A549 (cell line): Measurements from ENCODE around the gene TBX21. TPM values are rescaled to one million over a fixed set of nuclear protein-coding genes. Genes with fewer than 3 reads are reported as not detected.

Experiments used
- ATAC-seq, 2 experiments: fragments of 200-7000 bp in 1 of 2; fragments of >200 bp in 1 of 2; cut with Nextera tagmentation in 1 of 2; cut with Tn5 transposase in 1 of 2; 3 replicates each; pipeline versions ENCODE4 v1.8.0 to v1.9.1; 2018 to 2020; ENCODE audit warnings: mild to moderate bottlenecking in 1 of 2, moderate library complexity in 1 of 2
- CTCF ChIA-PET: fragments of 300-600 bp; sonication (Branson Sonifier 250); formaldehyde crosslinking; extraction: SDS; loops from one replicate; lab custom pipeline; 2021; ENCODE audit warnings: antibody characterized with exemption, inconsistent platforms; lab: Yijun Ruan, JAX
- POLR2A ChIA-PET: fragments of 350-600 bp; formaldehyde crosslinking; extraction: SDS; loops from one replicate; lab custom pipeline; 2021; ENCODE audit warnings: antibody characterized with exemption, inconsistent platforms; lab: Yijun Ruan, JAX
- DNase-seq, 2 experiments: peaks; one replicate each; pipeline versions ENCODE4 v3.0.0 to v3.0.0-alpha.2; 2011 to 2016; ENCODE audit warnings: low read depth in 1 of 2, low spot score in 1 of 2
- FAIRE-seq: peaks from 2 replicates; lab custom pipeline; 2011; peaks lifted over from hg19 to GRCh38; lab: Jason Lieb, UNC
- H3K27ac ChIP-seq, 2 experiments: fragments of >200 bp; sonication (Bioruptor Twin); formaldehyde crosslinking; 3 replicates each; pipeline ENCODE4 v1.5.1; 2016 to 2017
- H3K4me1 ChIP-seq: fragments of >200 bp; sonication (Bioruptor Twin); formaldehyde crosslinking; 3 replicates; pipeline ENCODE4 v1.6.1; 2016
- H3K4me2 ChIP-seq: fragments of >200 bp; sonication (Bioruptor Twin); formaldehyde crosslinking; 3 replicates; pipeline ENCODE4 v1.6.1; 2016
- H3K4me3 ChIP-seq: fragments of >200 bp; sonication (Bioruptor Twin); formaldehyde crosslinking; 3 replicates; pipeline ENCODE4 v1.5.1; 2016
- H3K9me3 ChIP-seq: fragments of >200 bp; sonication (Bioruptor Twin); formaldehyde crosslinking; 3 replicates; pipeline ENCODE4 v1.6.1; 2016
- BHLHE40 ChIP-seq: IDR thresholded peaks from 2 replicates; pipeline ENCODE4 v1.6.1; 2012; ENCODE audit warnings: low read depth, low read length, inconsistent platforms
- CHD4 ChIP-seq: fragments of 200-600 bp; sonication (generic); IDR thresholded peaks from 2 replicates; pipeline ENCODE4 v1.6.1; 2016; ENCODE audit warnings: antibody characterized with exemption, mild to moderate bottlenecking, borderline replicate concordance
- EHMT2 ChIP-seq: fragments of 200-600 bp; sonication (generic); IDR thresholded peaks from 2 replicates; pipeline ENCODE4 v1.6.1; 2016; ENCODE audit warnings: antibody characterized with exemption, low read depth, mild to moderate bottlenecking, moderate library complexity
- GATA3 ChIP-seq: IDR thresholded peaks from 2 replicates; pipeline ENCODE4 v1.6.1; 2012; ENCODE audit warnings: borderline replicate concordance
- HEYL ChIP-seq: fragments of 250-450 bp; sonication (Bioruptor Pico); IDR thresholded peaks from 2 replicates; pipeline ENCODE4 v1.8.0; 2021; ENCODE audit warnings: mild to moderate bottlenecking, moderate library complexity
- HOXA7 ChIP-seq: fragments of 250-450 bp; sonication (Bioruptor Pico); IDR thresholded peaks from 2 replicates; pipeline ENCODE4 v1.5.0; 2020; ENCODE audit warnings: mild to moderate bottlenecking, moderate library complexity
- JUN ChIP-seq, 2 experiments: fragments of >200 bp; sonication (Bioruptor Twin); formaldehyde crosslinking; IDR thresholded peaks; 2 replicates in 1 of 2; 3 replicates in 1 of 2; pipeline ENCODE4 v1.6.1; 2016 to 2017
- KDM1A ChIP-seq: fragments of 200-600 bp; sonication (generic); IDR thresholded peaks from 2 replicates; pipeline ENCODE4 v1.6.1; 2016; ENCODE audit warnings: low read depth, mild to moderate bottlenecking
- KDM5A ChIP-seq: fragments of 200-600 bp; sonication (generic); IDR thresholded peaks from 2 replicates; pipeline ENCODE4 v1.6.1; 2016; ENCODE audit warnings: antibody characterized with exemption, mild to moderate bottlenecking
- NR3C1 ChIP-seq: fragments of >200 bp; sonication (Bioruptor Twin); formaldehyde crosslinking; IDR thresholded peaks from 3 replicates; pipeline ENCODE4 v1.6.1; 2017
- RCOR1 ChIP-seq: fragments of 150-350 bp; IDR thresholded peaks from 2 replicates; pipeline ENCODE4 v1.6.1; 2014; ENCODE audit warnings: antibody characterized with exemption, low read length, low read depth
- RNF2 ChIP-seq: fragments of 200-600 bp; sonication (generic); IDR thresholded peaks from 2 replicates; pipeline ENCODE4 v1.6.1; 2016; ENCODE audit warnings: low read depth, mild to moderate bottlenecking, antibody characterized with exemption, moderate library complexity, borderline replicate concordance
- SMC3 ChIP-seq: fragments of >200 bp; sonication (Bioruptor Twin); formaldehyde crosslinking; IDR thresholded peaks from 3 replicates; pipeline ENCODE4 v1.6.1; 2018; ENCODE audit warnings: inconsistent platforms
- TFCP2L1 ChIP-seq: fragments of 250-450 bp; sonication (Bioruptor Pico); IDR thresholded peaks from 2 replicates; pipeline ENCODE4 v1.5.0; 2021; ENCODE audit warnings: mild to moderate bottlenecking
- TP53 ChIP-seq: fragments of 250-450 bp; sonication (Bioruptor Pico); IDR thresholded peaks from 2 replicates; pipeline ENCODE4 v1.5.0; 2021; ENCODE audit warnings: mild to moderate bottlenecking, moderate library complexity
- ZNF302 ChIP-seq: fragments of 250-450 bp; sonication (Bioruptor Pico); IDR thresholded peaks from 2 replicates; pipeline ENCODE4 v1.9.0; 2021; ENCODE audit warnings: inconsistent platforms, mild to moderate bottlenecking, moderate library complexity
- WGBS: methylation state at CpG from one replicate; pipeline ENCODE4 v1.1.6; 2017; ENCODE audit errors: missing lambda C conversion rate; 5-methylcytosine and 5-hydroxymethylcytosine counted together
- polyA plus RNA-seq, 4 experiments: library from polyadenylated mRNA; depleted of rRNA in 3 of 4; stranded (reverse); fragments of >200 nt; fragmentation: RNase III in 1 of 4; extraction: RNeasy Plus Mini Kit Qiagen cat#74134 plus additional on column Dnase treatment in 1 of 4; gene quantifications; 2 replicates in 3 of 4; 3 replicates in 1 of 4; pipeline ENCODE4 v1.2.3, GENCODE V29; 2011 to 2017
- TF ChIP-seq, protein P1 (sequence below): IDR thresholded peaks from 2 replicates; pipeline ENCODE4 v1.6.1; 2012
- TF ChIP-seq, protein P2 (sequence below): fragments of >200 bp; sonication (Bioruptor Twin); formaldehyde crosslinking; IDR thresholded peaks from 3 replicates; pipeline ENCODE4 v1.5.1; 2016

Gene TBX21
- polyA plus RNA-seq, 2 of the 4 experiments (the other 2 are of a cell fraction): not detected

DNA sequence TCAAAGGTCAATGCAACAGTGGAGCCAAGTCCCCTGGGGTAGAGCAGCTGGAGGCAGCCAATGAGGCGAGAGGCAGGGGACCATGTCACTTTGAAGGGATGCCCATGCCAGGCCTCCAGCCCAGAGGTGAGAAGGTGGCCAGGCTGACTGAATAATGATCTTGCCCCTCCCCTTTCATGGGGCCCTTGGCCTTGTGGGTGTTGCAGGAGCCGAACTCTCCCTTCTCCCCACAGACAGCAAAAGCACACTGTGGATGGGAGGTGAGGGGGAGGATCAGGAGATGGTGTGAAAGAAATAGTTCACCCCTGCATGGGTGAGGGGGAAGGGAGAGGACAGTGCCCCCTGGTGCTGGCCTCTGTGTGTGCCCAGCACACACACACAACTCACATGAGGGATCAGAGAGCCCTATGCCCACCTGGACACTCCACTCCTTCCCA, 15.8 kb upstream of the TBX21 start:
- WGBS: 46% methylated on average over 2 of the region's 2 CpGs
- DNase-seq (no peak), FAIRE-seq (no peak), ATAC-seq (peak; percentile 7 to 49; a peak in 3 of 6 replicates)
- POLR2A ChIA-PET: no interaction called here
- CTCF ChIA-PET: interaction anchor here (1.0 to 2.9 kb wide), 5 partner anchors 13 to 85 kb away, joined by 3 to 31 read pairs (median 4); no protein-coding TSS in a partner anchor
- Histone ChIP-seq H3K4me2 (no peak overlapping the region), H3K4me3 (no peak overlapping the region), H3K9me3 (no peaks in the 10 kb centered on the region), H3K27ac (no peak overlapping the region), H3K4me1 (peaks cover 13% of the 10 kb centered on the region)
- TF ChIP-seq NR3C1 (no peak), BHLHE40 (no peak), SMC3 (0 out of 3 replicates have a peak, but pooled peaks have one; percentile 11)
- TF ChIP-seq, protein P1, sequence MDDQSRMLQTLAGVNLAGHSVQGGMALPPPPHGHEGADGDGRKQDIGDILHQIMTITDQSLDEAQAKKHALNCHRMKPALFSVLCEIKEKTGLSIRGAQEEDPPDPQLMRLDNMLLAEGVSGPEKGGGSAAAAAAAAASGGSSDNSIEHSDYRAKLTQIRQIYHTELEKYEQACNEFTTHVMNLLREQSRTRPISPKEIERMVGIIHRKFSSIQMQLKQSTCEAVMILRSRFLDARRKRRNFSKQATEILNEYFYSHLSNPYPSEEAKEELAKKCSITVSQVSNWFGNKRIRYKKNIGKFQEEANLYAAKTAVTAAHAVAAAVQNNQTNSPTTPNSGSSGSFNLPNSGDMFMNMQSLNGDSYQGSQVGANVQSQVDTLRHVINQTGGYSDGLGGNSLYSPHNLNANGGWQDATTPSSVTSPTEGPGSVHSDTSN: no peak
- TF ChIP-seq, protein P2, sequence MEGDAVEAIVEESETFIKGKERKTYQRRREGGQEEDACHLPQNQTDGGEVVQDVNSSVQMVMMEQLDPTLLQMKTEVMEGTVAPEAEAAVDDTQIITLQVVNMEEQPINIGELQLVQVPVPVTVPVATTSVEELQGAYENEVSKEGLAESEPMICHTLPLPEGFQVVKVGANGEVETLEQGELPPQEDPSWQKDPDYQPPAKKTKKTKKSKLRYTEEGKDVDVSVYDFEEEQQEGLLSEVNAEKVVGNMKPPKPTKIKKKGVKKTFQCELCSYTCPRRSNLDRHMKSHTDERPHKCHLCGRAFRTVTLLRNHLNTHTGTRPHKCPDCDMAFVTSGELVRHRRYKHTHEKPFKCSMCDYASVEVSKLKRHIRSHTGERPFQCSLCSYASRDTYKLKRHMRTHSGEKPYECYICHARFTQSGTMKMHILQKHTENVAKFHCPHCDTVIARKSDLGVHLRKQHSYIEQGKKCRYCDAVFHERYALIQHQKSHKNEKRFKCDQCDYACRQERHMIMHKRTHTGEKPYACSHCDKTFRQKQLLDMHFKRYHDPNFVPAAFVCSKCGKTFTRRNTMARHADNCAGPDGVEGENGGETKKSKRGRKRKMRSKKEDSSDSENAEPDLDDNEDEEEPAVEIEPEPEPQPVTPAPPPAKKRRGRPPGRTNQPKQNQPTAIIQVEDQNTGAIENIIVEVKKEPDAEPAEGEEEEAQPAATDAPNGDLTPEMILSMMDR: peak; percentile 27; the same call in 1 of the 3 replicates

DNA sequence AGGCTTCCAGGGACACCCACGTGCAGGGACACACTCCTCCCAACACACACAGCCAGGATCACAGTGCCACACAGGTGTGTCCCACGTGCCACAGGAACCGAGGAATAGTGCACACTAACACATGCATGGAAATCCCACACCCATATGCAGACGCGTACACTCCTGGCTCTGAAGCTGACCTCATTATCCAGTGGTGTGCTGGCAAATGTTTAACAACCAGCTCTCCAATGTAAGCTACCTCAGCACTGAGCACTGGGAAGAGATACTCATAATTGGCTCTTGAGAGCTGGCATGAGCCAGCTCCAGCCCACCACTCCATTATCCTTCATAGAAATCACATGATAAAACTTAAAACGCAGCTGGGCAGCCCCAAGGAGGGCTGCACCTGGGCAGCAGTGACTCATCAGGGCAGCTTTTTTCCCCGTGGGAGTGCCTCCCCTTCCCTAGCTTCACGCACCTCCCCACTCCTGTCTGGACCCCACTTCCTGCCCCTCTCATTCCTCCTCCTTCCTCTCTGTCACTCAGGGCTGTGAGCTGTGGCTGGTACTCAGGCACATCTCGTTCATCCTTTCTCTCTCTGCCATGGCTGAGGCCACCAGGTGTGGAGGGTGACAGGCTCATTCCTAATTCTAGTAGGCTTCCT, 14.9 kb upstream of the TBX21 start:
- peaks cover 13% of the 10 kb centered on the region for H3K4me1 ChIP-seq
- no peaks in the 10 kb centered on the region for H3K9me3 ChIP-seq
- ATAC-seq: peak in 1 of 2 experiments; percentile 20; a peak in 3 of 6 replicates
- H3K4me3 ChIP-seq: no peak overlapping the region
- H3K4me2 ChIP-seq: no peak overlapping the region
- TF ChIP-seq, protein P2: no peak
- TF ChIP-seq HEYL: no peak
- no peak for TF ChIP-seq RNF2
- TF ChIP-seq JUN (IDR thresholded peaks at IDR 0.05): no peak
- TF ChIP-seq TP53 (CRISPR knock-in tag): no peak
- TF ChIP-seq KDM1A: no peak
- TF ChIP-seq EHMT2: no peak
- no peak for TF ChIP-seq RCOR1
- TF ChIP-seq KDM5A: no peak
- TF ChIP-seq CHD4: no peak
- TF ChIP-seq GATA3: no peak
- TF ChIP-seq TFCP2L1 (CRISPR knock-in tag): no peak
- no peak for TF ChIP-seq ZNF302 (CRISPR knock-in tag)
- TF ChIP-seq HOXA7 (CRISPR knock-in tag): no peak
- no peak for DNase-seq
- CTCF ChIA-PET: interaction anchor here (0.9 to 2.9 kb wide), 9 partner anchors 10 to 103 kb away, joined by 3 to 31 read pairs (median 5); partner anchors contain the start of genes OSBPL7 and TBX21
- H3K27ac ChIP-seq: no peak overlapping the region
- WGBS: 29% methylated on average over 9 of the region's 9 CpGs
- POLR2A ChIA-PET: interaction anchor here (0.6 kb wide), 1 partner anchor 71 kb away, joined by 7 read pairs; no protein-coding TSS in a partner anchor
- FAIRE-seq: no peak
